ENCODE measurements around the gene SNRNP35.
"Not testable (repeated sequence)": the region's sequence is repeated elsewhere in the genome, so short reads cannot be mapped to it uniquely, and the experiment has no call there.

SNRNP35 gene

GRCh38 chr12:123491056-123491455 is 33.1 kb downstream of the SNRNP35 start:
- no peak for DNase-seq

GRCh38 chr12:123491481-123491880 is 33.5 kb downstream of the SNRNP35 start:
- DNase-seq: no peak

- DNase-seq: not testable (repeated sequence)
Observed at GRCh38 chr12:123492339-123493039, 34.5 kb downstream of the SNRNP35 start.

- no peak for DNase-seq
Observed at GRCh38 chr12:123494124-123494851, 36.3 kb downstream of the SNRNP35 start.

GRCh38 chr12:123497065-123497464 is 39.1 kb downstream of the SNRNP35 start:
- no peak for DNase-seq

- DNase-seq: peak; percentile 14
Observed at GRCh38 chr12:123498126-123498825, 40.3 kb downstream of the SNRNP35 start.

- no peak for DNase-seq
Observed at GRCh38 chr12:123499332-123499731, 41.4 kb downstream of the SNRNP35 start.

- no peak for DNase-seq
Observed at GRCh38 chr12:123502163-123502704, 44.3 kb downstream of the SNRNP35 start.

- DNase-seq: no peak
Observed at GRCh38 chr12:123506059-123506842, 48.3 kb downstream of the SNRNP35 start.

GRCh38 chr12:123506843-123507236 is 48.9 kb downstream of the SNRNP35 start:
- DNase-seq: no peak

GRCh38 chr12:123512838-123513665 is 55.1 kb downstream of the SNRNP35 start:
- no peak for DNase-seq

GRCh38 chr12:123513805-123514204 is 55.9 kb downstream of the SNRNP35 start:
- DNase-seq: no peak

GRCh38 chr12:123514582-123515221 is 56.8 kb downstream of the SNRNP35 start:
- DNase-seq: not testable (repeated sequence)

- DNase-seq: no peak
Observed at GRCh38 chr12:123516216-123516780, 58.4 kb downstream of the SNRNP35 start.

Measured in CD4-positive, alpha-beta T cell treated with Interleukin-6 for 4 hours (primary cell).